ENCODE measurements around the gene NRL.

DNA sequence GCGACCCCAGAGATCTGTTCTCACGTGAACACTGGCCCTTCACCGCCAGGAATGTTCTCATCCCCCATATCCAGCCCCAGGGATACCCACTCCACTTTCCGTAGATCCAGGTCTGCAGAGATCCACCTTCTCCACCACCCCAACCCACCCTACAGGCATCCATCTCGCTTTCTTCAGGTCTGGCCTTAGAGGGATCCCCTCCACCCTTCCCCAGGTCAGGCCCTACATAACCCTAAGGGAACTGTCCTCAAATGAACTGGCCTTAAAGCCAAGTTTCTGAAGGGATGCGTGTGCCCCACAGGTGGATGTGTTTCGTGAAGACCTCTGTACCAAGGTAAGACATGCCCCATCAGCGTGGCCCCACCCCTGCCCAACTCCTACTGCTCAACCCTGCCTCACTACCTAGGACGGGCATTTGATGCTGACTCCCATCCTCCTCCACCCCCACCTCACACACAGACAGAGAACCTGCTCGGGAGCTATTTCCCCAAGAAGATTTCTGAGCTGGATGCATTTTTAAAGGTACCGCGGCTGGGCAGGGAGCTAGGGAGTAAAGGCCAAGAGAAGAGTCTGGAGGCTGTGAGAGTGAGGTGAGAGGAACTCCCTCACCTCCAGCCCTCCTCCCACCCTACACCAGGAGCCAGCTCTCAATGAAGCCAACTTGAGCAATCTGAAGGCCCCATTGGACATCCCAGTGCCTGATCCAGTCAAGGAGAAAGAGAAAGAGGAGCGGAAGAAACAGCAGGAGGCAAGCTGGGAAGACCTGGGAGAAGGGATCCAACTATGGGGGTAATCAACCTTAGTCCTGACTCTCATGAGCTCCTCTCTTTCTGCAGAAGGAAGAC is 22.2 kb upstream of the NRL start:
- TF ChIP-seq, protein P1, sequence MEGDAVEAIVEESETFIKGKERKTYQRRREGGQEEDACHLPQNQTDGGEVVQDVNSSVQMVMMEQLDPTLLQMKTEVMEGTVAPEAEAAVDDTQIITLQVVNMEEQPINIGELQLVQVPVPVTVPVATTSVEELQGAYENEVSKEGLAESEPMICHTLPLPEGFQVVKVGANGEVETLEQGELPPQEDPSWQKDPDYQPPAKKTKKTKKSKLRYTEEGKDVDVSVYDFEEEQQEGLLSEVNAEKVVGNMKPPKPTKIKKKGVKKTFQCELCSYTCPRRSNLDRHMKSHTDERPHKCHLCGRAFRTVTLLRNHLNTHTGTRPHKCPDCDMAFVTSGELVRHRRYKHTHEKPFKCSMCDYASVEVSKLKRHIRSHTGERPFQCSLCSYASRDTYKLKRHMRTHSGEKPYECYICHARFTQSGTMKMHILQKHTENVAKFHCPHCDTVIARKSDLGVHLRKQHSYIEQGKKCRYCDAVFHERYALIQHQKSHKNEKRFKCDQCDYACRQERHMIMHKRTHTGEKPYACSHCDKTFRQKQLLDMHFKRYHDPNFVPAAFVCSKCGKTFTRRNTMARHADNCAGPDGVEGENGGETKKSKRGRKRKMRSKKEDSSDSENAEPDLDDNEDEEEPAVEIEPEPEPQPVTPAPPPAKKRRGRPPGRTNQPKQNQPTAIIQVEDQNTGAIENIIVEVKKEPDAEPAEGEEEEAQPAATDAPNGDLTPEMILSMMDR (IDR thresholded peaks at IDR 0.05), result no peak
- no peak for TF ChIP-seq POLR2A (IDR thresholded peaks at IDR 0.05)

All from heart left ventricle (tissue), 13 donors.